GM23338 (cell line): ENCODE data around the gene ACAN. TPM values are rescaled to one million over a fixed set of nuclear protein-coding genes. Genes with fewer than 3 reads are reported as not detected.

Experiments
- ATAC-seq: fragments of 200-7000 bp; cut with Tn5 transposase; 3 replicates; pipeline ENCODE4 v1.9.1; 2020
- DNase-seq: peaks from one replicate; pipeline ENCODE4 v3.0.0-alpha.2; 2015; ENCODE audit warnings: low spot score
- H2AFZ ChIP-seq: fragments of 200-600 bp; sonication (generic); 2 replicates; pipeline ENCODE4 v1.8.0; 2016; ENCODE audit warnings: antibody characterized with exemption, mild to moderate bottlenecking, moderate library complexity
- H3F3A ChIP-seq: fragments of 200-600 bp; sonication (generic); replicated peaks from 2 replicates; pipeline ENCODE4 v1.8.0; 2017; ENCODE audit warnings: antibody characterized with exemption, mixed run types, low read depth
- H3K27ac ChIP-seq: fragments of 200-600 bp; sonication (generic); 2 replicates; pipeline ENCODE4 v1.6.1; 2016; ENCODE audit warnings: low read depth
- H3K27me3 ChIP-seq: fragments of 200-600 bp; sonication (generic); 2 replicates; pipeline ENCODE4 v1.8.0; 2016; ENCODE audit warnings: mild to moderate bottlenecking, mixed run types, moderate library complexity; ENCODE audit not compliant: insufficient read depth
- H3K36me3 ChIP-seq: fragments of 200-600 bp; sonication (generic); 2 replicates; pipeline ENCODE4 v1.8.0; 2016; ENCODE audit warnings: mild to moderate bottlenecking; ENCODE audit not compliant: insufficient read depth
- H3K4me1 ChIP-seq: fragments of 200-600 bp; sonication (generic); 2 replicates; pipeline ENCODE4 v1.8.0; 2016; ENCODE audit warnings: mild to moderate bottlenecking, moderate library complexity; ENCODE audit not compliant: insufficient read depth
- H3K4me2 ChIP-seq: fragments of 200-600 bp; sonication (generic); 2 replicates; pipeline ENCODE4 v1.7.1; 2017; ENCODE audit warnings: mixed run types
- H3K4me3 ChIP-seq: fragments of 200-600 bp; sonication (generic); 2 replicates; pipeline ENCODE4 v1.6.1; 2016; ENCODE audit warnings: mixed run types
- H3K79me2 ChIP-seq: fragments of 200-600 bp; sonication (generic); replicated peaks from 2 replicates; pipeline ENCODE4 v1.8.0; 2017; ENCODE audit warnings: mild to moderate bottlenecking; ENCODE audit not compliant: insufficient read depth
- H3K9me2 ChIP-seq: fragments of 200-600 bp; sonication (generic); 2 replicates; pipeline ENCODE4 v1.8.0; 2017; ENCODE audit not compliant: insufficient read depth
- H4K20me1 ChIP-seq: fragments of 200-600 bp; sonication (generic); replicated peaks from 2 replicates; pipeline ENCODE4 v1.8.0; 2017; ENCODE audit warnings: mild to moderate bottlenecking; ENCODE audit not compliant: insufficient read depth
- H3K27ac Mint-ChIP-seq: 2 replicates; pipeline ENCODE4 v1.8.0; 2020; ENCODE audit warnings: inconsistent platforms, mild to moderate bottlenecking, moderate library complexity, mixed read lengths
- H3K27me3 Mint-ChIP-seq: 3 replicates; pipeline ENCODE4 v1.8.0; 2022; ENCODE audit warnings: low read depth, mild to moderate bottlenecking, moderate library complexity, mixed read lengths, inconsistent platforms; ENCODE audit not compliant: insufficient read depth, poor library complexity
- H3K36me3 Mint-ChIP-seq: 3 replicates; pipeline ENCODE4 v1.8.0; 2021; ENCODE audit warnings: low read depth, mild to moderate bottlenecking, inconsistent platforms, moderate library complexity, mixed read lengths
- H3K4me1 Mint-ChIP-seq: 3 replicates; pipeline ENCODE4 v1.8.0; 2020; ENCODE audit warnings: mild to moderate bottlenecking, inconsistent platforms, mixed read lengths
- H3K4me3 Mint-ChIP-seq: 3 replicates; pipeline ENCODE4 v1.8.0; 2021; ENCODE audit warnings: moderate library complexity, mild to moderate bottlenecking, inconsistent platforms, mixed read lengths
- H3K9me3 Mint-ChIP-seq: 3 replicates; pipeline ENCODE4 v1.8.0; 2020; ENCODE audit warnings: moderate library complexity, mild to moderate bottlenecking, inconsistent platforms, mixed read lengths
- EZH2phosphoT487 ChIP-seq: fragments of 200-600 bp; sonication (generic); IDR thresholded peaks from one replicate; pipeline ENCODE4 v1.8.1; 2018; ENCODE audit warnings: antibody characterized with exemption; ENCODE audit not compliant: unreplicated experiment
- JUNB ChIP-seq: IDR thresholded peaks from one replicate; pipeline ENCODE4 v1.6.1; 2016; ENCODE audit warnings: antibody characterized with exemption; ENCODE audit not compliant: unreplicated experiment
- NANOG ChIP-seq: IDR thresholded peaks from 2 replicates; pipeline ENCODE4 v1.6.1; 2016; ENCODE audit warnings: antibody characterized with exemption, borderline replicate concordance
- POLR2AphosphoS5 ChIP-seq: IDR thresholded peaks from 2 replicates; pipeline ENCODE4 v1.6.1; 2016; ENCODE audit warnings: antibody characterized with exemption, low read depth
- polyA plus RNA-seq: library from polyadenylated mRNA; unstranded; fragments of >200 nt; fragmentation: Nextera tagmentation; extraction: Ambion mirVana; gene quantifications from 2 replicates; pipeline ENCODE4 v1.2.1, GENCODE V29; 2016
- total RNA-seq: library from RNA; depleted of rRNA; stranded (reverse); fragments of >200 nt; shearing (Covaris generic); gene quantifications from 2 replicates; pipeline ENCODE4 v1.2.3, GENCODE V29; 2014
- TF ChIP-seq, protein P1 (sequence below): IDR thresholded peaks from one replicate; pipeline ENCODE4 v1.6.1; 2018; ENCODE audit warnings: antibody characterized with exemption; ENCODE audit not compliant: unreplicated experiment
- TF ChIP-seq, protein P2 (sequence below): IDR thresholded peaks from 2 replicates; pipeline ENCODE4 v1.6.1; 2016; ENCODE audit warnings: antibody characterized with exemption

ACAN gene
- total and polyA plus RNA-seq, 2 experiments from 2014 or later: 2.5 to 4.9 TPM

GRCh38 chr15:88764448-88764847 lies 38.8 kb upstream of the ACAN start (continued):
- TF ChIP-seq, protein P1, sequence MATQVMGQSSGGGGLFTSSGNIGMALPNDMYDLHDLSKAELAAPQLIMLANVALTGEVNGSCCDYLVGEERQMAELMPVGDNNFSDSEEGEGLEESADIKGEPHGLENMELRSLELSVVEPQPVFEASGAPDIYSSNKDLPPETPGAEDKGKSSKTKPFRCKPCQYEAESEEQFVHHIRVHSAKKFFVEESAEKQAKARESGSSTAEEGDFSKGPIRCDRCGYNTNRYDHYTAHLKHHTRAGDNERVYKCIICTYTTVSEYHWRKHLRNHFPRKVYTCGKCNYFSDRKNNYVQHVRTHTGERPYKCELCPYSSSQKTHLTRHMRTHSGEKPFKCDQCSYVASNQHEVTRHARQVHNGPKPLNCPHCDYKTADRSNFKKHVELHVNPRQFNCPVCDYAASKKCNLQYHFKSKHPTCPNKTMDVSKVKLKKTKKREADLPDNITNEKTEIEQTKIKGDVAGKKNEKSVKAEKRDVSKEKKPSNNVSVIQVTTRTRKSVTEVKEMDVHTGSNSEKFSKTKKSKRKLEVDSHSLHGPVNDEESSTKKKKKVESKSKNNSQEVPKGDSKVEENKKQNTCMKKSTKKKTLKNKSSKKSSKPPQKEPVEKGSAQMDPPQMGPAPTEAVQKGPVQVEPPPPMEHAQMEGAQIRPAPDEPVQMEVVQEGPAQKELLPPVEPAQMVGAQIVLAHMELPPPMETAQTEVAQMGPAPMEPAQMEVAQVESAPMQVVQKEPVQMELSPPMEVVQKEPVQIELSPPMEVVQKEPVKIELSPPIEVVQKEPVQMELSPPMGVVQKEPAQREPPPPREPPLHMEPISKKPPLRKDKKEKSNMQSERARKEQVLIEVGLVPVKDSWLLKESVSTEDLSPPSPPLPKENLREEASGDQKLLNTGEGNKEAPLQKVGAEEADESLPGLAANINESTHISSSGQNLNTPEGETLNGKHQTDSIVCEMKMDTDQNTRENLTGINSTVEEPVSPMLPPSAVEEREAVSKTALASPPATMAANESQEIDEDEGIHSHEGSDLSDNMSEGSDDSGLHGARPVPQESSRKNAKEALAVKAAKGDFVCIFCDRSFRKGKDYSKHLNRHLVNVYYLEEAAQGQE: no peak
- TF ChIP-seq NANOG (no peak), POLR2AphosphoS5 (no peak), EZH2phosphoT487 (no peak)
- TF ChIP-seq, protein P2, sequence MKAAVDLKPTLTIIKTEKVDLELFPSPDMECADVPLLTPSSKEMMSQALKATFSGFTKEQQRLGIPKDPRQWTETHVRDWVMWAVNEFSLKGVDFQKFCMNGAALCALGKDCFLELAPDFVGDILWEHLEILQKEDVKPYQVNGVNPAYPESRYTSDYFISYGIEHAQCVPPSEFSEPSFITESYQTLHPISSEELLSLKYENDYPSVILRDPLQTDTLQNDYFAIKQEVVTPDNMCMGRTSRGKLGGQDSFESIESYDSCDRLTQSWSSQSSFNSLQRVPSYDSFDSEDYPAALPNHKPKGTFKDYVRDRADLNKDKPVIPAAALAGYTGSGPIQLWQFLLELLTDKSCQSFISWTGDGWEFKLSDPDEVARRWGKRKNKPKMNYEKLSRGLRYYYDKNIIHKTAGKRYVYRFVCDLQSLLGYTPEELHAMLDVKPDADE: no peak

- no peak for ATAC-seq
- no peaks in the 10 kb centered on the region for H4K20me1 ChIP-seq
- peaks cover 14% of the 10 kb centered on the region for H3K27me3 Mint-ChIP-seq
- no peaks in the 10 kb centered on the region; the same call in 1 of the 2 replicates for H3K4me1 ChIP-seq
- 0 out of 3 replicates have a peak, but pooled peaks cover 3% of the 10 kb centered on the region for H3K36me3 Mint-ChIP-seq
- H3K9me2 ChIP-seq: 0 out of 2 replicates have a peak, but pooled peaks cover 3% of the 10 kb centered on the region
- H3K4me1 Mint-ChIP-seq: peaks cover 5% of the 10 kb centered on the region; the same call in 1 of the 3 replicates
- H3K36me3 ChIP-seq: no peaks in the 10 kb centered on the region
- no peak overlapping the region for H3K27ac Mint-ChIP-seq
- TF ChIP-seq NANOG (no peak), JUNB (no peak), POLR2AphosphoS5 (no peak)
- TF ChIP-seq, protein P2: no peak
- H3K4me2 ChIP-seq: no peak overlapping the region
- peaks cover 34% of the 10 kb centered on the region for H3K27me3 ChIP-seq
- peaks cover 4% of the 10 kb centered on the region; the same call in 1 of the 3 replicates for H3K9me3 Mint-ChIP-seq
- H3K4me3 ChIP-seq: no peak overlapping the region
- no peak overlapping the region for H2AFZ ChIP-seq
- no peak overlapping the region for H3K4me3 Mint-ChIP-seq
- no peaks in the 10 kb centered on the region for H3F3A ChIP-seq
- DNase-seq: no peak
- H3K27ac ChIP-seq: no peak overlapping the region
- H3K79me2 ChIP-seq: no peaks in the 10 kb centered on the region
Measured at GRCh38 chr15:88765212-88765611, 38.0 kb upstream of the ACAN start.
